IMR-90 (cell line): ENCODE data around the gene LRFN5. TPM values are rescaled to one million over a fixed set of nuclear protein-coding genes. Genes with fewer than 3 reads are reported as not detected.

Source experiments
- ATAC-seq: fragments of 200-7000 bp; cut with Tn5 transposase; 2 replicates; pipeline ENCODE4 v1.9.1; 2020; ENCODE audit warnings: low read depth, mild to moderate bottlenecking, moderate library complexity
- BruUV-seq: library from RNA; stranded (reverse); fragments of 400-500 nt; replicated peaks from 2 replicates; lab custom pipeline; 2021; lab: Mats Ljungman, UMichigan
- CTCF ChIA-PET: fragments of 300-600 bp; formaldehyde crosslinking; extraction: SDS; loops from one replicate; lab custom pipeline; 2021; ENCODE audit warnings: antibody characterized with exemption; lab: Yijun Ruan, JAX
- POLR2A ChIA-PET: fragments of 300-600 bp; sonication (Branson Sonifier 250); formaldehyde crosslinking; loops from one replicate; lab custom pipeline; 2022; ENCODE audit warnings: antibody characterized with exemption; ENCODE audit not compliant: unreplicated experiment; lab: Charles Lee
- DNase-seq: peaks from one replicate; pipeline ENCODE4 v3.0.0; 2013
- H2AFZ ChIP-seq: replicated peaks from 2 replicates; pipeline ENCODE3; 2013; ENCODE audit warnings: low read length, mild to moderate bottlenecking; ENCODE audit not compliant: poor library complexity
- H2AK5ac ChIP-seq: 2 replicates; pipeline ENCODE4 v1.6.1; 2013; ENCODE audit warnings: low read depth, low read length, inconsistent platforms
- H2AK9ac ChIP-seq: replicated peaks from 2 replicates; pipeline ENCODE3; 2013; ENCODE audit warnings: mild to moderate bottlenecking, low read depth, low read length, moderate library complexity; ENCODE audit not compliant: poor library complexity
- H2BK120ac ChIP-seq: 2 replicates; pipeline ENCODE4 v1.6.1; 2013; ENCODE audit warnings: low read depth, low read length, inconsistent platforms
- H2BK15ac ChIP-seq: 3 replicates; pipeline ENCODE4 v1.6.1; 2013; ENCODE audit warnings: low read depth, low read length, inconsistent platforms
- H2BK20ac ChIP-seq: 2 replicates; pipeline ENCODE4 v1.6.1; 2013; ENCODE audit warnings: low read depth, mild to moderate bottlenecking, inconsistent platforms, low read length, moderate library complexity
- H2BK5ac ChIP-seq: 2 replicates; pipeline ENCODE4 v1.6.1; 2013; ENCODE audit warnings: mild to moderate bottlenecking, low read depth, low read length, inconsistent platforms; ENCODE audit not compliant: poor library complexity, severe bottlenecking
- H3K14ac ChIP-seq: replicated peaks from 2 replicates; pipeline ENCODE4 v1.6.1; 2013; ENCODE audit warnings: low read depth, low read length, inconsistent platforms
- H3K18ac ChIP-seq: 2 replicates; pipeline ENCODE4 v1.6.1; 2013; ENCODE audit warnings: low read depth, low read length, control low read depth
- H3K23ac ChIP-seq: 2 replicates; pipeline ENCODE4 v1.6.1; 2013; ENCODE audit warnings: low read depth, low read length, inconsistent platforms
- H3K27ac ChIP-seq: 2 replicates; pipeline ENCODE4 v1.5.1; 2013; ENCODE audit warnings: mild to moderate bottlenecking, control low read depth, low read length; ENCODE audit not compliant: insufficient read depth
- H3K27me3 ChIP-seq: 2 replicates; pipeline ENCODE4 v1.6.1; 2013; ENCODE audit warnings: low read length; ENCODE audit not compliant: control insufficient read depth, insufficient read depth
- H3K36me3 ChIP-seq: 2 replicates; pipeline ENCODE4 v1.6.1; 2013; ENCODE audit warnings: low read length, mixed read lengths; ENCODE audit not compliant: control insufficient read depth, insufficient read depth
- H3K4ac ChIP-seq: 2 replicates; pipeline ENCODE4 v1.6.1; 2013; ENCODE audit warnings: low read depth, low read length, inconsistent platforms
- H3K4me1 ChIP-seq: 2 replicates; pipeline ENCODE4 v1.6.1; 2013; ENCODE audit warnings: low read length, mixed read lengths; ENCODE audit not compliant: control insufficient read depth, insufficient read depth
- H3K4me2 ChIP-seq: 2 replicates; pipeline ENCODE4 v1.6.1; 2013; ENCODE audit warnings: low read depth, mild to moderate bottlenecking, control low read depth, low read length, moderate library complexity
- H3K4me3 ChIP-seq: 2 replicates; pipeline ENCODE4 v1.5.1; 2013; ENCODE audit warnings: low read depth, mild to moderate bottlenecking, control low read depth, low read length, moderate library complexity; ENCODE audit not compliant: insufficient read depth
- H3K56ac ChIP-seq: 2 replicates; pipeline ENCODE4 v1.6.1; 2013; ENCODE audit warnings: low read length, inconsistent platforms; ENCODE audit not compliant: insufficient read depth; ENCODE audit errors: extremely low read depth
- H3K79me1 ChIP-seq, 2 experiments: 2 replicates each; pipeline ENCODE4 v1.6.1; 2013; ENCODE audit warnings: low read length in 2 of 2, inconsistent platforms in 1 of 2, low read depth in 1 of 2
- H3K9ac ChIP-seq: 2 replicates; pipeline ENCODE4 v1.6.1; 2013; ENCODE audit warnings: low read depth, low read length, control low read depth
- H3K9me1 ChIP-seq: 2 replicates; pipeline ENCODE4 v1.6.1; 2013; ENCODE audit warnings: low read length, inconsistent platforms; ENCODE audit not compliant: insufficient read depth
- H3K9me3 ChIP-seq: 2 replicates; pipeline ENCODE4 v1.6.1; 2013; ENCODE audit warnings: low read length; ENCODE audit not compliant: control insufficient read depth, insufficient read depth
- H4K20me1 ChIP-seq: 2 replicates; pipeline ENCODE4 v1.6.1; 2013; ENCODE audit warnings: low read length, inconsistent platforms; ENCODE audit not compliant: insufficient read depth
- H4K5ac ChIP-seq: 2 replicates; pipeline ENCODE4 v1.6.1; 2013; ENCODE audit warnings: mild to moderate bottlenecking, low read depth, low read length, control low read depth
- H4K8ac ChIP-seq, 2 experiments: 2 replicates each; pipeline ENCODE4 v1.6.1; 2013; ENCODE audit warnings: low read depth in 2 of 2, low read length in 2 of 2, control low read depth in 1 of 2, inconsistent platforms in 1 of 2
- H4K91ac ChIP-seq: 2 replicates; pipeline ENCODE4 v1.6.1; 2013; ENCODE audit warnings: low read depth, low read length, inconsistent platforms; ENCODE audit not compliant: insufficient read depth
- MAFK ChIP-seq: IDR thresholded peaks from 2 replicates; pipeline ENCODE4 v1.6.1; 2012; ENCODE audit warnings: low read depth, low read length, improper control_type of control experiment
- MXI1 ChIP-seq: IDR thresholded peaks from 2 replicates; pipeline ENCODE4 v1.6.1; 2012; ENCODE audit warnings: low read depth, mild to moderate bottlenecking, low read length, moderate library complexity, borderline replicate concordance
- WGBS, 2 experiments: methylation state at CpG; one replicate each; pipeline versions ENCODE4 v1.1.5 to v1.1.7; 2013; ENCODE audit warnings: missing lambda C conversion rate in 2 of 2; ENCODE audit not compliant: insufficient read length in 1 of 2; ENCODE audit errors: extremely low coverage in 2 of 2; 5-methylcytosine and 5-hydroxymethylcytosine counted together
- dilution Hi-C: fragments of 300-500 bp; cut with HindIII; formaldehyde crosslinking; loops from one replicate; pipeline ENCODE4 v1.14.3; 2018; ENCODE audit warnings: low sequenced_read_pairs; ENCODE audit not compliant: unreplicated experiment
- in situ Hi-C: fragments of 300-500 bp; cut with MboI; formaldehyde crosslinking; loops from 3 replicates; pipeline ENCODE4 v1.14.3; 2019; ENCODE audit warnings: low sequenced_read_pairs, inconsistent platforms, mixed read lengths
- intact Hi-C: fragments of 100-400 bp; cut with micrococcal nuclease; formaldehyde crosslinking; loops from 2 replicates; pipeline ENCODE4 v1.10.0; 2022
- polyA plus RNA-seq, 3 experiments: library from polyadenylated mRNA; depleted of rRNA; stranded (reverse); fragments of >200 nt; gene quantifications; 2 replicates each; pipeline ENCODE4 v1.2.3, GENCODE V29; 2012; ENCODE audit warnings: low replicate concordance in 1 of 3
- total RNA-seq: library from RNA; depleted of rRNA; stranded (reverse); fragments of >200 nt; gene quantifications from 2 replicates; pipeline ENCODE4 v1.2.3, GENCODE V29; 2012

LRFN5 gene
- total and polyA plus RNA-seq, 2 of the 4 experiments (the other 2 are of a cell fraction) = 1.8 to 3.6 TPM

GRCh38 chr14:41568979-41569378, 37.7 kb upstream of the LRFN5 start:
- dilution Hi-C loops = no loop called here
- Histone ChIP-seq H4K5ac (no peak overlapping the region), H4K91ac (no peak overlapping the region), H3K9me1 (no peaks in the 10 kb centered on the region), H3K23ac (no peak overlapping the region), H3K4me3 (no peak overlapping the region), H2AK5ac (no peak overlapping the region), H2BK120ac (no peak overlapping the region), H3K27me3 (no peaks in the 10 kb centered on the region), H2AFZ (no peak overlapping the region), H3K9me3 (no peaks in the 10 kb centered on the region), H4K8ac (no peak overlapping the region), H3K79me1 (no peaks in the 10 kb centered on the region), H2BK15ac (no peak overlapping the region), H3K14ac (no peak overlapping the region), H3K18ac (no peak overlapping the region), H4K20me1 (no peaks in the 10 kb centered on the region), H2BK20ac (no peak overlapping the region), H3K9ac (no peak overlapping the region), H3K56ac (no peak overlapping the region), H2AK9ac (no peak overlapping the region), H3K4me1 (no peaks in the 10 kb centered on the region), H3K4ac (no peak overlapping the region), H3K36me3 (no peaks in the 10 kb centered on the region), H2BK5ac (no peak overlapping the region), H3K4me2 (no peak overlapping the region), H3K27ac (no peak overlapping the region)
- intact Hi-C loops = no loop called here
- BruUV-seq = no TSS peak
- TF ChIP-seq MAFK = no peak
- TF ChIP-seq MXI1 = no peak
- no CpG with 5 or more reads among the region's 2 CpGs for WGBS, 2 experiments
- ChIA-PET CTCF (no interaction called here), POLR2A (no interaction called here)
- ATAC-seq (no peak), DNase-seq (no peak)
- in situ Hi-C loops = no loop called here
